Stimulated activated CD4-positive, alpha-beta T cell treated with anti-CD3 and anti-CD28 coated beads, Interleukin-2, amount 100 ng/mL, for 24 hours (primary cell): Measurements from ENCODE around the gene EFCAB6.
A peak's percentile ranks its signal among the peaks of the same experiment; 100 is the strongest.

ENCODE experiments used
- DNase-seq, 2 donors: peaks; one replicate each; pipeline ENCODE4 v3.0.0-alpha.2; 2020

The EFCAB6 gene

DNA sequence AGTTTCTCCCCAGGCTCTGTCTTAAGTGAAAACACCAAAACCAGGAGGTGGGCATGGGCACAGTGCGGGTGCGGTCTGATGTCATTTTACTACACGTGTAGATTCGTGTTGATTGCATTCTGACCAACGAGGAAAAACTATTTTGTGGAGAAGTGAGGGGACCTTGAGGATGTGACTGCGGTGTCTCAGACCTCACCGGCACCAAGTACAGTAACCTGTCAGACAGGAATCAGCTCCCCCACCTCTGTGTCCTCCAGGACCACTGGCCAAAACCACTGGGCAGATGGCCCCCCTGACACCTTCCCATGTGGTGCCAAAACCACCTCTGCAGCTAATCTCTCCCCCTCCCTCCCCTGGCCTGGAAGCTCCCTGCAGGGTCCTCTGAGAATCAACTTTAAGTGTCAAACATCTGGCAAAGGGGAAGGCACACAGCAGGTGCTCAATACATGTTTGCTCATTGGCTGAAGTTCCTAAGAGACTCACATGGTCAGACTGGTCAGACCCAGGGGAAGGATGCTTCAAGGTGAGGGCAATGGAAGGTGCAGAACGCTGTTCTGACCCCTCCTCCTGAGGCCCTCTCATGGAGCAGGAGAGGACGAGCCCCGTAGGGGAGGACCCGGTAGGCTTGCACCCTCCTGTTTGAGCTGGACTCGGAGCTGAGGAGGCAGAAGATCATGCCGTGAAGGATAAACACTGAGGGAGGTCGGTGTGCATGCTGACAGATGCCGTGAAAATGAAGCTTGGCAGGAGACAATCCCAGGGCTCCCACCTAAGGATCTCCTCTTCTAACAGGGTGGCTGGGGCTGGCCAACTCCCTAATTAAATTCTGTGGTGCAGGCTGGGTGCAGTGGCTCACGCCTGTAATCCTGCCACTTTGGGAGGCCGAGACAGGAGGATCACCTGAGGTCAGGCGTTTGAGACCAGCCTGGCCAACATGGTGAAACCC lies 270.4 kb downstream of the EFCAB6 start:
- no peak for DNase-seq

DNA sequence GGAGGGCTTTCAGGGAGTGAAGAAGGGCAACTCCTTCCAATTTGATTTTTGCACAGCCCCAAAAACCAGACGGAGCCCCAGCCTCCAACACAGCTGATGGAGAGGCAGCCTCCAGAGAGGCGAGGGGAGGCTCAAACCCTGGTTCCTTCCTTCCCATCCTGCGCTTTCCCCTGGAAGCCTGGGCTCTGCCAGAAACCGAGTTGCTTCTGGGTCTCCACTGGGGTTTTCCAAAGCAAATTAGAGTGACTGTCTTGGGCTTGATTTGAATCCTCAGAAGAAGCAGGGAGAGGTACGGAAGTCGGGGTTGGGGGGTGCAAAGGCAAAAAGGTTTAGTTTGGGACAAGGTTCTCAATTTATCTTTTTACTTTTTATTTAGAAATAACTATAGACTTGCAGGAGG lies 271.1 kb downstream of the EFCAB6 start:
- DNase-seq = no peak

DNA sequence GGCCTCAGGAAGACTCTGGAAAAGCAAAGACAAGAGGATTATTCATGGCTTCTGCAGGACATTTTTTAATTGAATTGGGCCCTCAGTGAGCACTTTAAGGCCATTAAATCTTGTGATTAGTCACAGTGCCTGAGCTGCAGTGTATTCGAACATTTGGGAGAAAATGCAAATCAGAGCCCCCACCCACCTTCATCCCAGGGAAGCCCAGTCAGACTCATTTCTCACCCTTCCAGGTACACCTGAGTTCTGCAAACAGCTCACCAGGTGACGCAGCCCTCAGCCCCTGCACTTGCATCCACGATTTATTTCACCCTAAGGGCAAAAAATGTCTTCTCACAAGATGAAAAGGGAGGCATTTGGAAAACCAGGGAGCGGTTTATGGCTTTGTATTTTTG lies 271.6 kb downstream of the EFCAB6 start:
- no peak for DNase-seq

DNA sequence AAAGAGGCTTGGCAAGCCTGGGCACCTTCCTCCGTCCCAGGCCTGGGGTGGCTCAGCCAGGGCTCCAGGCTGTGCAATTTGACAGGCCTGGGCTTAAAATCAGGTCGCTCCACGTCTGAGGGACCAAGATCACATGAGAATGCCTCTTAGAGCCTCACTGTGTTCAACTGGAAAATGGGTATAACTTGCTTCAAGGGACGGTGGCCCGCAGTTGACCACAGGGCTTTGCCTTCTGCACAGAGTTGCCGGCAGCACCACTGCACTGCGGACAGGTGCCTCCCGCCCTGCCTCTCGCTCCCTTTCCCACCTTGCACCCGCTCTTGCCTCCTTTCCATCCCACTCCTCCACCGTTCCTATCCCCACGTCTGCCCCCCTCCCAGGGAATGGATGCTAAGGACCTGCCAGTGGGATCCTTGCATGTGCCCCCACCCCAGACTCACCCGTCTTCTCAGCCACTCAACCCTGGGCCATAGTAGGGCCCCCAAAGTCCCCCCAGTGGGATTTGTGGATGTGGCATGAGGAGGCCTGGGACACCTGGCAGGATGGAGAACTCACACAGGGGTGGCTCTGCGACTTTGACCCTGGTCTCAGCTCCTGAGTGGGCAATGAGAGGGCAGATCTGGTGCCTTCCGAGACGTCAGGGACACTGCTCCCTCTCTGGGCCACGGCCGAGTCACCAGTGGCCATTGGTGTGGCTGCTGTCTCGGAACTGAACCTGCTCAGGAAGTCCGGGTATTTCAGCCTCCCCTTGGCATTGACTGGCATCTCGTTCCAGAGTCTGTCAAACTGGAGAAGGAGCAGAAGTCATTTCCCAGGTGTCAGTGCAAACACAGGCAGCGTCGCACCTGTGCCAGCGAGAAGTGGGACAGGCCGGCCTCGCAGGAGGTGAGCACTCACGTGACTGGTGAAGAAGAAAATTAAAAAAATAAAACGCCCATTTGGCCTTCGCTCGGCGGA lies 272.3 kb downstream of the EFCAB6 start:
- no peak for DNase-seq

DNA sequence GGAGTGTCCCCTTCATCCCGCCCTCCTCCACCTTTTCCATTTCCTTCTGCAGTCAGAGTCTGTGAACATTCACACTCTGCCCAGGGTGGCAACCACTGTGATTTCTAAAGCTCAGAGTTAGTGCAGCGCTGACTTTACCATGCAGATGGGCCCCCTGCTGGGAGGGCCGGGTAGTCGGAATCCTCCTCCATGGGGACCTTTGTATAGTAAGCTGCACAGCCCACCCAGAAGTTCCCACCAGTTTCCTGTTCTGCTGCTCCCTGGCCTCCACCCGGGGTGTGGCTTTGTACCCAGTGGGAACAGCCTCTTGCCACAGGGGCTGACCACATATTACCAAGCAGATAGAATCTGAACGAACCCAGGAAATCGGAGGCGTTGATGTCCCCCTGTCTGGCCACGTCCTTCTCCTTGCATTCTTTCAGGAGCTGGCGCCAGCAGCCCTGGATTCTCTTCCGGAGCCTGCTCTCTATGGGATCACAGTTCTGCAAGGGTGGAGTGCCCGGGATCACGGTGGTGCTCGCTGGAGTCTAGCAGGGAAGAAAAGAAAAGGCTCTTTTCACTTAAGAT lies 275.0 kb downstream of the EFCAB6 start:
- DNase-seq = peak in 1 of 2 donors; percentile 5

DNA sequence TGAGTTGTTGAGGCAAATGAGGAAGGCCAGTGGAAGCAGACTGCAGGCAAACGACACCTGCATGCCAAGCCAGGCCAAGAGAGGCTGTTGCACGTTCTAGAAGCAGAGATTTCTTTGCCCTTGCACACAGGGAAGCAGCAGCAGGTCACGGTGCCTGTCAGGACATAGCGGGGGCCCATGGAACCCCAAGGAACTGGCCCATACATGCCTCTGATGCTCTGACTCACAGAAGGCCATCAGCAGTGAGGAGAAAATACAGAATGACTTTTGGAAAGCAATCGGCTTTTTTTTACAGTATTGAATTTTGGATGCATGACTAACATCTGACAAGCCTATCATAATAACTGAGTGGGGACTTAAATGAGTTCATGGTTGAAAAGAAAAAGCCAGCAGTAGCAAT lies 276.4 kb downstream of the EFCAB6 start:
- DNase-seq = no peak

DNA sequence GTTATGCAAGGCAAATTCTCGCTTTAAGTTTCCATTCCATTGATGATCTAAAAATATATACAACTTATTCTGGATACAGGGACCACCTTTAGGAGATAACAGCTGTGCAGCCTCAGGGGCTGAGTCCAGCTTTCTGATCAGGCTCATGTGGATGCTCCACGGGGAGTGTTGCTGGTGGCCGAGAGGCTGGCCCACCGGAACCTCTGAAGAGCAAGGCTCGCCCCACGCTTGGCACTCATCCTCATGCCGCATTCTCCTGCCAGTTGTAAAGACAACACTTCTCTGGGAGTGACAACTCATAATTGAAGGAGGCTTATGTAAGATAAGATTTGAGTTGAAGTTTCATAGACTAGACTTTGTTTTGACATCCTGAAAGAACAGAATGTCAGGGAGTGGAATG lies 276.8 kb downstream of the EFCAB6 start:
- DNase-seq = no peak

DNA sequence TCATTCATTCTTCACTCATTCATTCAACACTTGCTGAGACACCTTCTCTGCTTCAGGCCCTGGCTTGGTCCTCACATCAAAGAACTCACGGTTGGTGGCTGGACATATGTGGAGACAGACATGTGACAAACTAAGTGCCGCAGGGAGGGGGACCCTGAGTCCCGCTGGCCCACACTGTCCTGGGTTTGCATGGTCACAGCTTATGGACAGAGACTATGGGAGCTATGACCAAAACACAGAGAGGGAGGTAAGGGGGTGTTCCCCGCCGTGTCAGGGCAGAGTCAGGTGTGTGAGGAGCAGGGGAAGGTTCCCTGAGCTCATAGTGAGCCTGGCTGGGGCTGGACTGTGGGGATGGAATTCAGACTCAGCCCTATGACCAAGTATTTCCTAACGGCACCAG lies 277.2 kb downstream of the EFCAB6 start:
- no peak for DNase-seq

DNA sequence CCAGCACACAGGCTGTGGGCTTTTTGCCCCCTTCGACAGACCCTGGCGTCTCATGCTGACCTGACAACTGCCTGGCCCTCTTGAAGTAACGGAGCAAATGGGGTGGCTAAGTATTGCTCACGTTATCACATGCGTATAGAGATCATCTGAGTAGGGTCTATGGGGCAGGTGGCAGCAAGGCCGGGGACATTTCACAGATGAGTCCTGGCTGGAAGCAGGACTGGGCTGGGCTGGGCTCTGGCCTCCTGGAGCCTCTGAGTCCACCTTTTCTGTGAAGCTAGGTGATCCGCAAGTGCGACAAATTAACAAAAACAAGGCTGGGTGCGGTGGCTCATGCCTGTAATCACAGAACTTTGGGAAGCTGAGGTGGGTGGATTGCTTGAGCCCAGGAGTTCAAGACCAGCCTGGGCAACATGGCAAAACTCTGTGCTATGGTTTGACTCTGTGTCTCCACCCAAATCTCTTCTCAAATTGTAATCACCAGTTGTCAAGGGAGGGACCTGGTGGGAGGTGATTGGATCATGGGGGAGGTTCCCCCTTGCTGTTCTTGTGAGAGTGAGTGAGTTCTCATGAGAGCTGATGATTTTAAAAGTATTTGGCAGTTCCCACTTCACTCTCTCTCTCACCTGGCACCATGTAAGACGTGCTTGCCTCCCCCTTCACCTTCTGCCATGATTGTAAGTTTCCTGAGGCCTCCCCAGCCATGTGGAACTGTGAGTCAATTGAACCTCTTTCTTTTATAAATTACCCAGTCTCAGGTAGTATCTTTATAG lies 278.3 kb downstream of the EFCAB6 start:
- no peak for DNase-seq

DNA sequence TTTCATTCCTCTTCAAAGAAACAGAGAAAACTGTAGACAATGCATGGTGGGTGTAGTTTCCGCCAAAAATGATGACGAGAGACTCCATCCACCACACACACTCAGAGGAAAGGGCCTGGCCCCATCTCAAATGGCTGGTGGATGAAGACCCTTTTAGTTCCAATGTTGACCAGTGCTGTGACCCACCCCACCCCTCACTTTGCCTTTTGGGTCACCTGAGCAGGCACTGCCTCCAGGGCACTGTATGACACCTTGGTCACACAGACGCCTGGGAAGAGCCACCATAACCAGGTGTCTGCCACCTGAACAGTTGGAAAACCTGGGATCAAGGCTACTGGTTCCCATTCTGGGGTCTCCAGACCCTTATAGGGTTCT lies 279.0 kb downstream of the EFCAB6 start:
- DNase-seq = no peak

DNA sequence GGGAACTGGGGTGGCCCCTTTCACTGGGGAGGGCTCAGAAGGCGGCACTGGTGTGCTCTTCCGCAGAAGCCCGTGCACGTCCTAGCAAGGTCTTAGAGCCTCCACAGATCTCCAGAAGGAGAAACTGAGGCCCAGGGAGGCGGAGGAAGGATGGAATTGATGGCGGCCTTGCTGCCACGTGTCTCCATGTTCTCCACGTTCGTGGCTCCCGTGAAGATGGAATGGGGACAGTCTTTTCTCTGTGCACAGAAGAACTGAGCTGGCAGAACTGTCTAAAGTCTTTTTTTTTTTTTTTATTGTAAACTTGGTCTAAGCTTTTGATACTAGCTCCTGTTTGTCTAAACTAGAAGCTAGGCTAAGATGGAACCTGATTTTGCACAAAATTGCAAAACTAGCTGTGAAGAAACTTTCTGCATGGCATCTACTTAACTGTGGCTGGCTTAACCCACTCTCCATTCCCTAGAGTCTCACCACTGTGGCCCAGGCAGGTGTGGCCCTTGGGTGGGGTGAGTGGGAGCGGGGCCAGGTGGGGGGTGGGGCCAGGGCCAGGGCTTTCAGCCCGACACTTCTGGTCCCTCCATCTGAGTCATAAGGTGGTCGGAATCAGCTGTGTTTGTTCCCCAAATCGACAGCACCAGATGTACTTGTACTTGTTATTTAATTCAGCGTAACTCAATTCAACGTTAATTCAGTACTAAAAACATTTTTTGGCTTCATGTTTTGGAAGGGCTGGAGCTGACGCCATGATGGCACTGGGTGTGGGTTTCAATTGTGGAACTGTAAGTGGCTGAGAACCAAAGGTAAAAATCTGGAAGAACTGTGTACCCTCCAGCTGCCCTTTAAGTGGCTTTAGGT lies 279.6 kb downstream of the EFCAB6 start:
- DNase-seq = no peak

DNA sequence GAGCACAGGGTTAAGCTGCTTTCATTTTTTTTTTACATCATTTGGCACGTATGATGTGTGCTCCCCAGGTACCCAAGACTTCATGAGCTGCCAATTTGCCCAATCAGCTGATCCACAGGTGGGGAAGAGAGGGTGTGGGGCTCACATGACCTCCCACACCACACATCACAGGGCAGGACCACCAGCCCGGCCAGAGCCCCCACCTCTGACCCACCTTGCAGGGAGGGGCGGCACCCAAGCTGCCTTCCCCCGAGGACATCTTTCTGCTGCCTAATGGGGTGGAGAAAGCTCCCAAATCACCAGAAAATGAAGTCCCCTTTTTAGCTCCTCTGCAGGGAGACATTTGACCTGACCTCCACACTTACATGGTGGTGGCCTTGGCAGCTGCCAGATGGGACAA lies 280.5 kb downstream of the EFCAB6 start:
- no peak for DNase-seq

DNA sequence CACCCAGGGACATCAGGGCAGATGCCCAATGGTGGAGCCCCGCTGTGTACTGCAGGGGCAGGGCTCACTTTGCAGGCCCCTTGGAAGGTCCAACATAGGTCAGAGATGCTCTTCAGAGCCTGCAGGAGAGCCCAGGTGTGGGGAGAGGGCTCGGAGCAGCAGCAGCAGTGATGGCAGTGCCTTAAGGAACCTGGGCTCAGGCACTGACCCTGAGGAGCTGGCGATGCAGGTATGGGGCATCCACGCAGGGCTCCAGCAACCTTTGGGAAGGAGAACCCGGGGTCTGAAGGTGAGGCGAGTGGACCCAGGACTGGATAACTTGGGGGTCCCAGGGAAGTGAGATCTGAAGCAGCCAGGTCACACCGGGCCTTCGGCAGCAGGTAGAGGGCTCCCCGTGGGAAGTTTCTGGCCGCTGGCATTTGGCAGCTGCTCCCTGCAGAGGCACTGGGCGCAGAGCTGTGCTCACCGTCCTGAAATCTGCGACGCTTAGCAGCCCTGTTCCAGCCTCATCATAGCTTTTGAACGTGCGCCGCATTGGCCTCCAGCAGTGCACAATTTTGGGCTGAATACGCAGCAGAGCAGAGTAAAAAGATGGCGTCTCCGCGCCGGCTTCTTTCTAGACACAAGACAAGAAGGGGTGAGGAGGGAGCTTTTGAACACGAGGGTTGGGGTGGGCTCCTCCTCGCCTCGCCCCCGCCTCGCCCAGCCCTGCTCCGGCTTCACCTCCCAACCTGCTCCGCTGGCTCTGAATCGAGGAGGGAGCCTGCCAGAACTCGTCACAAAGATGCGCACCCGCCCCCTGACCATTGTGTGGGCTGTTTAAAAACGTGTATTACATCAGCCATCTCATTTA lies 281.5 kb downstream of the EFCAB6 start:
- no peak for DNase-seq

DNA sequence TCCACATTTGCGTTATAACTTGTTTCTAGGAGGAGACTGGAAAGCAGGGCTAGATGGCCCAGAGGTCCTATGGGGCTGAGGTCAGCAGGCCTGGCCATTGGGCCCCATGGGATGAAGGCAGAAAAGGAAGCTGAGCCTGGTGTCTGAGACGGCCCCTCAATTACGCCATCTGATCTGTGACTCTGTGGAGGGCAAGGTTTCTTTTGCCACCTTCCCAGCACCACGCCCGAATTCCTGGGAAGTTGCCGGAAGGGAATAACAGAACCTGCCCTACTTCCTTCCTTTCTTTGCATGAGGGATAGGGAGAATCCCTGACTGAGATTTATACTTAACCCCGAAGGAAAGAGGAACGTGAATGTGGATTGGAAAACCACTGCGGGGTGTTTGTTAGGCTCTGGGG lies 282.2 kb downstream of the EFCAB6 start:
- no peak for DNase-seq

DNA sequence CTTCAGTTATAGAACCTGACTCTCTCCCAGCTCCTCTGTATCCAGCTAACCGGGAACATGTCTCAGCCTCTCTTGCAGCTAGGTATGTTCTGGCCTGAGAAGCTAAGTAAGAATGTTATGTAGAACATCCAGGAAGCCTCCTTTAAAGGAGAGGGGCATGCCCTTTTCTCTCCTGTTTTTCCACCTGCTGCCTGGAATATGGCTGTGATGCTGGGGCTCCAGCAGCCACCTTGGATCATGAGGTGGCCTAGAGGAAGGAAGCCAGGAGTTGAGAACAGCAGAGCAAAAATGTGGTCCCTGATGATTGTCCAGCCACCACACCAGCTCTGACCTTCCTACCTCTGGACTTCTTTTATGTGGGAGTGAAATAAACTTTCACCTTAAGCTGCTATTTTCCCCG lies 282.6 kb downstream of the EFCAB6 start:
- no peak for DNase-seq

DNA sequence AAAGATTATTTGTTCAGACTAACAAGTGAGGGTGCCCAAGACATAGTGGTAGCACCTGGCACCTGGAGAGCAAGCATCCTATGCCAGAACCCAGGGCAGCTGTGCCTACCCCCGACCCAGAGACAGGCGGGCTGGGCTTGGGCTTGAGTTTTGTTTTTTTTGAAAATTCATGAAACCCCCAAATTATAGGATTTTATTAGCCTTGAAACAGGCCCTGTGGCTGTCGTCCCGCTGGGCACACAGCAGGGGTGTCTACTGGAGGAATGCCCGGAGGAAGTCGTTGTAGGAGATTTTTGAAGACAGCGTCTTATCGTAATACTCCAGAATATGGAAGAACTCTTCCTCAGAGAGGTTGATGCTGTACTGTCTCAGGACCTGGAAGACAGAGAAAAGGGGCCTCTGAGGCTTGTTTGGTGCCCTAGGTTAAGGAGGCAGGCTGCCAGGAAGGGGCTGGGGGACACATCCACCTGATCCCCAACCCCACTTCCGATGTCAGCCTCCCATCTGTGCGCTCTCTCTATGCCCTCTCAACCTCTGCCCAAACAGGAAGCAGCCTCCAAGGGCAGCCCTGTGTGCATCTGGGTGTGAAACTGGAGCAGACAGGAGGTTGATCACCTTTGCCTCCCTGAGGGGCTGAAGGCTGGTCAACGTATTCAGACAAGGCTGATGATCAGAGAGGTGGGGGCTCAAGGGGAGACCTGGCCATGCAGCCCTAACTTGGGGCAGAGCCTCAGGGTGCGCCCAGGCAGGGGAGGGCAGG lies 283.3 kb downstream of the EFCAB6 start:
- no peak for DNase-seq

DNA sequence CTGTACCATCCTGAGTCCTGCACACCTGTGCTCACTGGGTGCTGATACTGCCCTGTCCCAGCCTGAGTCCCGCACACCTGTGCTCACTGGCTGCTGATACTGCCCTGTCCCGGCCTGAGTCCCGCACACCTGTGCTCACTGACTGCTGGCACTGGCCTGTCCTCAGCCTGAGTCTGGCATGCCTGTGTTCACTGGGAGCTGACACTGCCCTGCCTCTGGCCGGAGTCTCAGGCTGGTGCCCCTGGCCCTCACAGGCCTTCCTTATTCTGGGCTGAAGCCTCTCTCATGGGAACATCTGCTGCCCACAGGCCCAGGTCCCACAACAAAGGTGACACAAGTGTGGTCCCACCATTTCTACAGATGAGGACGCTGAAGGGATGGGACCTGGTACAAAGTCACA lies 285.2 kb downstream of the EFCAB6 start:
- no peak for DNase-seq

DNA sequence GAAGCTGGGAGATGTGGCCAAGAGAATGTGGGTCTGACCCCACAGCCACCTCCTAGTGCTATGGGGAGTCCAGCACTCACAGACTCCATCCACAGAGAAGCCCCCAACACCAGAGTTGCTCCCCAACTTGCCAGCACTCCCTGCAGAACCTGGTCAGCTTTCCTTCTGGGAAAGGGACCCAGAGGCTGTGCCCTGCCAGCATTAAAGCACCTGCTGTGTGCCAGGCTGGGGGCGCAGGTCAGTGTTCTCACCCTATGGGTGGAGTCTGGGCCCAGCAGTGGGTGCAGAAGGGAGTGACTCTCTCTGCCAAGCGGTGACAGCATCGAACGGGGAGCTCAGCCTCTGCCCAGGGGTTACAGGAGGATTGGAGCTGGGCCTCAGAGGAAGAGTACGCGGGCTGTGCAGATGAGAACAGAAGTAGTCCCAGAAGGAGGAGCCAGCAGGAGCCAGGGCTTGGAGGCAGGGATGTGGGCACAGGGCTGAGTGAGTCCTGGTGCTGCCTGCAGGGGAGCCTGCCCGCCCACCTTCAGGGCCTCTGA lies 285.9 kb downstream of the EFCAB6 start:
- no peak for DNase-seq

DNA sequence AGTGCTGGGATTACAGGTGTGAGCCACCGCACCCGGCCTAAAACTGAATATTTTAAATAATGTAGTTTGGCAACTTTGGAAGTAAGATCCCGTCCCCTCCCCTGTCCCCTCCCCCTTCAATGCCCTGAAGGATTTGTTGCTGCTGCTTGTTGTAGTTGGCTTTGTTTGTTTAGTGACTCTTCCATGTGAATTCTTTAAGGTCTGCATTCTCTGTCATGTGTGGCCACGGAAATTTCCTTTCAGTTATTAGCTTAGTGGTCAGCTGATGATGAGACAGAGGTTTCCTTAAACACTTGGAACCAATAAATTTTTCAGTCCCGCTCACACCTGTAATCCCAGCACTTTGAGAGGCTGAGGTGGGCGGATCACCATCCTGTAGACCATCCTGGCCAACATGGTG lies 290.4 kb downstream of the EFCAB6 start:
- no peak for DNase-seq

DNA sequence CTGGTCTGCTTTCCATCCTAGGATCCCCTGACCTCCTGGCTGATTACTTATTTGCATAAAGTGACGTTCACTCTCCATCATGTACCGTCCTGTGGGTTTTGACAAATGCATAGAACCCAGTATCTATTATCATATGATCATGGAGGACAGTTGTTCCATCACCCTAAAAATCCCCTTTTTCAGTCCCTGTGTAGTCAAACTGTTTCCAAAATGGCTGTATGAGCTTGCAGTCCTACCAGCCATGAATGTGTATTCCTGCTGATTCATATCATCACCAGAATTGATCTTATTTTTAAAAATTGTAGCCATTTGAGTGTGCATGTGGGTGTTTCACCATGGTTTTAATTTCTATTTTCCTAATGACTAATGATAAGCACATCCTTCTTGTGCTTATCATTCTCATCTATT lies 291.5 kb downstream of the EFCAB6 start:
- DNase-seq = no peak
